ENCODE measurements around the gene FNBP1. TPM values are rescaled to one million over a fixed set of nuclear protein-coding genes. Genes with fewer than 3 reads are reported as not detected.

Gene FNBP1
- total RNA-seq, 2 donors from 2014 or later = 71.5 to 80.3 TPM

DNA sequence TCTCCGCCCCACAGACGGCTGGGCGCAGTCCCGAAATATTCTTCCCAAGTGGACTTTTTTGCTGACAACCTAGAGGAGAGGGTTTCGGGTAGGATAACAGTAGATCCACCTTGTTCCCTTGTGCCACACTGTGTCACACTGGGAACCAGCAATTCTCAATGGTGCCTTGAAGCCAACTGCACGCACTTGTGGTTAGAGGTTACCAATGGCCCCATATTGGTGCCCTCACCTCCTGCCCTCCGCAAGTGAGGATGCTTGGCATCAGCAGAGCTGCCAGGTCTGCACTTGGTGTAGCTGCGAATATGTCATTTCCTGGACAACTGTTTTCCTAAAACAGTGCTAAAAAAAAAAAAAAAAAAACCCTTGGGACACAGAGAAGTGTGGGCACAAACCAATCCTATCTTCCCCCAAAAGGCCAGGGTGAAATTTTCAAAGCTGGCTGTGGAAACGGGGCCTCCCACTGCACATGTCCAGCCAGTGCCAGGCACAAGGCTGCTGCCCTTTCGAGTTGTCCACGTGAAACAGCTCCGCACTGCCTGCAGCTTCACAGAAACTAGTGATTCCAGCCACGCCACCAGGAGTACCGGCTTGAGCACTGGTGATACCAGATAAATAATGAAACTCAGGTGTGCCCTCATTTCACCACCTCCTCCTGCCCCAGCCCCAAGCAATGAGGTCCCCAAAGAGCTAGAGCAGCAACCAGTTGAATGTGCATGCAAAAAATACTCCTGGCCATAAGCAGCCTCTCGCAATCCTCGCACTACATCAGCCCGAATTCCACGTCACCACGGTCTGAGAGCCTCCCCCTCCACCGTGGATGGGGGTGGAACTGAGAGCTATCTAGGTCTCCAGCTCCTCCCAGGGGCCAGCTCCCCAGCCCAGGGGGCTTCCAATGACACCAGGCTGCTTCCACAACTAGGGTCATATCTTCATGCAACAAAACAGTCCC lies 156.5 kb downstream of the FNBP1 start:
- ATAC-seq (ENCODE audit: insufficient number of reproducible peaks, low FRiP score, low read depth) = no peak
- DNase-seq (ENCODE audit: low spot score) = no peak
- peak overlapping the region; percentile 75 to 89 for H3K27ac ChIP-seq
- no peaks in the 10 kb centered on the region for H3K9me3 ChIP-seq
- peak overlapping the region; percentile 60 for H3K4me3 ChIP-seq
- H3K36me3 ChIP-seq = peaks cover 5% of the 10 kb centered on the region
- no peaks in the 10 kb centered on the region for H3K27me3 ChIP-seq (replicated peaks; ENCODE audit: insufficient read depth)
- peaks cover 13 to 44% of the 10 kb centered on the region in 2 donors for H3K4me1 ChIP-seq (ENCODE audit: control insufficient read depth in 1 of 2, low read depth in 2 of 2)
- TF ChIP-seq, protein P1, sequence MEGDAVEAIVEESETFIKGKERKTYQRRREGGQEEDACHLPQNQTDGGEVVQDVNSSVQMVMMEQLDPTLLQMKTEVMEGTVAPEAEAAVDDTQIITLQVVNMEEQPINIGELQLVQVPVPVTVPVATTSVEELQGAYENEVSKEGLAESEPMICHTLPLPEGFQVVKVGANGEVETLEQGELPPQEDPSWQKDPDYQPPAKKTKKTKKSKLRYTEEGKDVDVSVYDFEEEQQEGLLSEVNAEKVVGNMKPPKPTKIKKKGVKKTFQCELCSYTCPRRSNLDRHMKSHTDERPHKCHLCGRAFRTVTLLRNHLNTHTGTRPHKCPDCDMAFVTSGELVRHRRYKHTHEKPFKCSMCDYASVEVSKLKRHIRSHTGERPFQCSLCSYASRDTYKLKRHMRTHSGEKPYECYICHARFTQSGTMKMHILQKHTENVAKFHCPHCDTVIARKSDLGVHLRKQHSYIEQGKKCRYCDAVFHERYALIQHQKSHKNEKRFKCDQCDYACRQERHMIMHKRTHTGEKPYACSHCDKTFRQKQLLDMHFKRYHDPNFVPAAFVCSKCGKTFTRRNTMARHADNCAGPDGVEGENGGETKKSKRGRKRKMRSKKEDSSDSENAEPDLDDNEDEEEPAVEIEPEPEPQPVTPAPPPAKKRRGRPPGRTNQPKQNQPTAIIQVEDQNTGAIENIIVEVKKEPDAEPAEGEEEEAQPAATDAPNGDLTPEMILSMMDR (IDR thresholded peaks at IDR 0.05) = no peak

DNA sequence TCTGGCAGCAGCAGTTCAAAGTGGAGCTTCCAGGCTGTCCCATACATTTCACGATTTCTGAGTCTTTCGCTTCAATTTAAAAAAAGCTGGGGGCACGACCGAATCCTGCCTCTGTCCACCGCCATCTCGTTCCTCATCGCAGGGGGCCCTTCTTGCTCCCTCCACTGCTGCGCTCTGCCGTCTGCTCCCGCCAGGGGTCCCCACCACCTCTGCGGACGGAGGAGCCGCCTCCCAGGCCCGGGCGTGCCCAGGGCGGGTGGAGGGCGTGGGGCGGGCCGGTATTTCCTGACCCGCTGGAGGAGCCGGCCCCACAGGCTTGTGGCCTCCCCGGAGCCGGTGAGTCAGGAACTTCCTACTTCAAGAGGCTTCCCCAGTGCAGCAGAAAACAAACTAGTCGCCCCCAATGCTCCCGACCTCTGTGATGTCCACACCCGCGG lies 157.3 kb downstream of the FNBP1 start:
- Histone ChIP-seq H3K27me3 (replicated peaks; ENCODE audit: insufficient read depth) (no peaks in the 10 kb centered on the region), H3K4me3 (peak overlapping the region; percentile 60), H3K27ac (peak overlapping the region; percentile 75 to 89), H3K9me3 (no peaks in the 10 kb centered on the region), H3K4me1 (ENCODE audit: control insufficient read depth in 1 of 2, low read depth in 2 of 2) (peaks cover 10 to 36% of the 10 kb centered on the region in 2 donors), H3K36me3 (peaks cover 8% of the 10 kb centered on the region)
- DNase-seq (ENCODE audit: low spot score) = peak; percentile 79
- TF ChIP-seq, protein P1 (IDR thresholded peaks at IDR 0.05) = peak; percentile 95
- ATAC-seq (ENCODE audit: insufficient number of reproducible peaks, low FRiP score, low read depth) = peak; percentile 84

DNA sequence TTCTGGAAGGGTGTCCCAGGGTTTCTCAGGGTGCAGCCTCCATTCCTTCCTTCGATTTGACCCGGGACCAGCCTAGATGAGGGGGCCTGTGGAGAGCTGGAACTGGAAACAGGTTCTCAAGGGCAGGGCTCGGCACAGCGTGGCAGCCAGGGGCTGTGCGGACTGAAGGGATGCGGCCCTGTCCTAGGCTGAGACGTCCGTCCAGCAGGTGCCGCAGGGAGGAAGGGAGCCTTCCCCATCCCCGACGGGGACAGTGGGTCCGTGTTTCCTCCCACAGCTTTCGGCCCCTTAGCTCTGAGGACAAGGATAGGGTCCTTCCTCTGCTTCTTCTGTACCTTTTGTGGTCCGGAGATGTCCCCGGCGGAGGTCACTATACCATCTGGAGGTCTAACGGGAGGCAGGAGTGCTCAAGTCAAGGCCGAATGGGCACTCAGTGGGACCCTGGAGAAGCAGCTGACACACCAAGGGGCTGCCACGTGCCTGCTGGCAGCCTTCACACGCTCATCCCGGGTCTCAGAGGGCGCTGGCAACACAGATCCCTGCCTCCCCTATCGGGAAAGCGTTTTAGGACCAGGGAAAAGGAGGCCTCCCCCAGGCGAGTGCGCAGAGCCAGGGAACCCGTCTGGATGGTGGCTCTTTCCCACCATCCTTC lies 157.8 kb downstream of the FNBP1 start:
- TF ChIP-seq, protein P1 (IDR thresholded peaks at IDR 0.05) = no peak
- Histone ChIP-seq H3K4me1 (ENCODE audit: control insufficient read depth in 1 of 2, low read depth in 2 of 2) (peaks cover 10 to 36% of the 10 kb centered on the region in 2 donors), H3K4me3 (peak overlapping the region; percentile 60), H3K27ac (peak overlapping the region; percentile 75 to 89), H3K27me3 (replicated peaks; ENCODE audit: insufficient read depth) (no peaks in the 10 kb centered on the region), H3K9me3 (no peaks in the 10 kb centered on the region), H3K36me3 (peaks cover 8% of the 10 kb centered on the region)
- DNase-seq (ENCODE audit: low spot score) (no peak), ATAC-seq (ENCODE audit: insufficient number of reproducible peaks, low FRiP score, low read depth) (no peak)

DNA sequence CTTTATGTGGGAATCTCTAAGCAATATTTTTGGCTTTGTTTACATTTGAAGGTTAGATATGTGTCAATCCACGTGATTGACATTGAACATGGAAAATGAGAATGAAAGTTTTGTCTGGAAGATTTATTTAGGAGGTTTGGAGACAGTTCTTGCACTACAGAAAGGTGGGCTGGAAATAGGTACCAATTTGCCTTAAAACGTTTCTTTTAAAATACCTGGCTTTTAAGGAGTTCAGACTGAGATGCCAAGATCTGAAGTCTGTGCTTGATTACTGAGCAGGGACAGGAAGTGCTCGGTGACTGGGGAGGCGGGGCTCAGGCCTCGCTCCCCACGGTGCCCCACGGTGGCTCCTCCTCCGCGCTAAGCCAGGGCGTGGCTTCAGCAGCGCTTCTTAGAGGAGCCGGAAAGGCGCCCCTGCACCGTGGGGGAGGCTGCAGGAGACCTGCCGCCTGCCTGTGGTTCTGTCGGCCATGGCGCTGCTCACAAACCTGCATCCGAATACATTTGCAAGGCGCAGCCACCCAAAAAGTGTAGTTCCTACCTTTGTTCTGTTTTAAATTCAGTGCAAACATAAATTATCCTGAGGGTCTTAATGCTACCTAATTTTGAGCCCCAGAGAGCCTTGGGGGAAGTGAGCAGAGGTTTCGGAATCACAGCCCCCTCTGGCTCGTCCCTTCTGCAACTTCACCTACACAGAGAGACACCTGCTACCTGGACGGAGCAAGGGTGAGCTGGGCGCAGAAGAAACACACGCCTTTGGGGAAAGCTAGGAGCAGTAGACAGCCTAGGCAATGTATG lies 158.6 kb downstream of the FNBP1 start:
- TF ChIP-seq, protein P1 (IDR thresholded peaks at IDR 0.05) = no peak
- no peak for ATAC-seq (ENCODE audit: insufficient number of reproducible peaks, low FRiP score, low read depth)
- peaks cover 8% of the 10 kb centered on the region for H3K36me3 ChIP-seq
- H3K4me1 ChIP-seq (ENCODE audit: control insufficient read depth in 1 of 2, low read depth in 2 of 2) = peaks cover 10 to 36% of the 10 kb centered on the region in 2 donors
- H3K27ac ChIP-seq = peak overlapping the region; percentile 75 to 89
- no peaks in the 10 kb centered on the region for H3K9me3 ChIP-seq
- H3K27me3 ChIP-seq (replicated peaks; ENCODE audit: insufficient read depth) = no peaks in the 10 kb centered on the region
- H3K4me3 ChIP-seq = peak overlapping the region; percentile 60
- DNase-seq (ENCODE audit: low spot score) = peak; percentile 59

Data from thoracic aorta (tissue), 2 donors.